Hepatocyte (in vitro differentiated cells): ENCODE data around the gene ATP2B3.

ENCODE experiments used
- CTCF ChIP-seq: fragments of 200-600 bp; sonication (generic); IDR thresholded peaks from 2 replicates; pipeline ENCODE4 v1.5.1; 2016; ENCODE audit warnings: antibody characterized with exemption, mild to moderate bottlenecking; ENCODE audit not compliant: poor library complexity
- EZH2phosphoT487 ChIP-seq: fragments of 200-600 bp; sonication (generic); IDR thresholded peaks from one replicate; pipeline ENCODE4 v1.6.1; 2018; ENCODE audit warnings: antibody characterized with exemption, mild to moderate bottlenecking, low read depth, moderate library complexity; ENCODE audit not compliant: unreplicated experiment, severe bottlenecking

- TF ChIP-seq CTCF: no peak
- TF ChIP-seq EZH2phosphoT487: no peak
These were observed 29.8 kb upstream of the ATP2B3 start for GRCh38 chrX:153487590-153488071.
